NCI-H1694 (cell line): ENCODE measurements around the gene LNPK.
A peak's percentile ranks its signal among the peaks of the same experiment; 100 is the strongest.
"Not testable (repeated sequence)": the region's sequence is repeated elsewhere in the genome, so short reads cannot be mapped to it uniquely, and the experiment has no call there.

Experiments used
- DNase-seq: peaks from one replicate; lab custom pipeline; 2025; lab: John Stamatoyannopoulos, UW

The LNPK gene

DNA sequence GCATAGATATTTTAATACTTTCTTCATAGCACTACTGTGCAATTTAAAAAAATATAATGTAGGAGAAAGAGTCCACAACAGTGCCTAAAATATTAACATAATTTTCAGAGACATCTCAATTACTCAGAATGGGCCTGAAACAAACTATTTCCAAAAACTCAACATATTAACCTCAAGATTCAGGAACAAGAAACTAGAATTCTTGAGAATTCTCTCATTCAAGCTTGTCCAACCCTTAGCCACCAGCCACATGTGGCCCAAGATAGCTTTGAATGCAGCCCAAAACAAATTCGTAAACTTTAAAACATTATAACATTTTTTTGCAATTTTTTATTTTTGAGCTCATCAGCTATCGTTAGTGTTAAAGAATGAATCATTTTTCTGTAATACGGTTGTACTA lies 35.2 kb downstream of the LNPK start:
- no peak for DNase-seq

DNA sequence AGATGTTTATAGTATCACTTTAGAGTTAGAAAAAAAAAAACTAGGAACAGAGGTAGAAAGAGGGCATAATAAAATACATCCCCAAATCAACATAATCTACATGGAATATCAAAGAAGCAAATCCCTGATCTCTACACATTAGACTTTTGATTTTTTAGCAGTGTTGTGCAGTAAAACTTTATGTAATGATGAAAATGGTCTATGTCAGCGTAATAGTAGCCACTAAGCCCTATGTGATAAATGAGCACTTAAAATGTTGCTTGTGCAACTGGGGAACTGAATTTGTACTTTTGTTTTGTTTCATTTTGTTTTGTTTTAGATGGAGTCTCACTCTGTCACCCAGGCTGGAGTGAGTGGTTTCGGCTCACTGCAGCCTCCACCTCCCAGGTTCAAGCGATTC lies 36.3 kb downstream of the LNPK start:
- DNase-seq, result no peak

DNA sequence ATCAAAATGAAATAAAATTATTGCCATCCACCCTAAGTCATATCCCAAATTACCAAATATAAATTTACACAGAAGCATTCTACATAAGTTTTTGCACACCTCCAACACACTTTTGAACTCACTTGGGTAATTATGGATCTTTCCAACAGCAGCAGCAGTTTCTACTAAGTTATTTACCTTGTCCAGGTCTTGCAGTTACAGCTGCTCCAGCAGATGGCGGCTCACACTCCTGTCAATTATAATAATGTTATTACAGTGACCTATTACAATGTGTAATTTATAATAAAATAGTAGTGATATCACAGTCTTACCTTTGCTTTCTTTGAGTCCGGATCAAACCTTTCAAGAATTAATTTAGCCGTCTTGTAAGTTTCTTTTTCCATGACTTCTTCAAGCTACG lies 37.9 kb downstream of the LNPK start:
- peak; percentile 9 for DNase-seq

DNA sequence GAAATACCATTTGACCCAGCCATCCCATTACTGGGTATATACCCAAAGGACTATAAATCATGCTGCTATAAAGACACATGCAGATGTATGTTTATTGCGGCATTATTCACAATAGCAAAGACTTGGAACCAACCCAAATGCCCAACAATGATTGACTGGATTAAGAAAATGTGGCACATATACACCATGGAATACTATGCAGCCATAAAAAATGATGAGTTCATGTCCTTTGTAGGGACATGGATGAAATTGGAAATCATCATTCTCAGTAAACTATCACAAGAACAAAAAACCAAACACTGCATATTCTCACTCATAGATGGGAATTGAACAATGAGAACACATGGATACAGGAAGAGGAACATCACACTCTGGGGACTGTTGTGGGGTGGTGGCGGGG lies 38.9 kb downstream of the LNPK start:
- DNase-seq, result not testable (repeated sequence)

DNA sequence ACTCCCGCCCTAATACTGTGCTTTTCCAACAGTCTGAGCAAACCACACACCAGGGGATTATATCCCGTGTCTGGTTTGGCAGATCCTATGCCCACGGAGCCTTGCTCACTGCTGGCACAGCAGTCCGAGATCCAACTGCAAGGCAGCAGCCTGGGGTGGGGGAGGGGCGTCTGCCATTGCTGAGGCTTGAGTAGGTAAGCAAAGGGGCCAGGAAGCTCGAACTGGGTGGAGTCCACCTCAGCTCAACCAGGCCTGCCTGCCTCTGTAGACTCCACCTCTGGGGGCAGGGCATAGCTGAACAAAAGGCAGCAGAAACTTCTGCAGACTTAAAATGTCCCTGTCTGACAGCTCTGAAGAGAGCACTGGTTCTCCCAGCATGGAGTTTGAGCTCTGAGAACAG lies 44.2 kb downstream of the LNPK start:
- DNase-seq, result no peak

DNA sequence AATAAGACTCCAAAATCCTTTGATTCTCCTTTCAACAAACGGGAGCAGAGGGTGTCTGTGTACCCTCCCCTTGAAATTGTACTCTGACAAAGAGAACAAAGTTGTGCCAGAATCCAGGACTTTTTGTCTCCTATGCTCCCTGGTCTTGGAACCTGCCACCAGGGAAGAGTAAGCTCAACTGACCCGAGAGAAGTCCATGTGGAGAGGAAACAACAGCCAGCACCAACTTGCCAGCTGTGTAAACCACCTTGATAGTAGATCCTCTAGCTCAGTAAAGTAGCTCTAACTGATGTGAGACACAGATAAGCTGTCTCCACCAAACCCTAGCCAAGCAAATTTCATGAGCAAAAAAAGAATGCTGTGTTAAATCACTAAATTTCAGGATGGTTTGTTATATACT lies 46.9 kb downstream of the LNPK start:
- DNase-seq, result no peak

DNA sequence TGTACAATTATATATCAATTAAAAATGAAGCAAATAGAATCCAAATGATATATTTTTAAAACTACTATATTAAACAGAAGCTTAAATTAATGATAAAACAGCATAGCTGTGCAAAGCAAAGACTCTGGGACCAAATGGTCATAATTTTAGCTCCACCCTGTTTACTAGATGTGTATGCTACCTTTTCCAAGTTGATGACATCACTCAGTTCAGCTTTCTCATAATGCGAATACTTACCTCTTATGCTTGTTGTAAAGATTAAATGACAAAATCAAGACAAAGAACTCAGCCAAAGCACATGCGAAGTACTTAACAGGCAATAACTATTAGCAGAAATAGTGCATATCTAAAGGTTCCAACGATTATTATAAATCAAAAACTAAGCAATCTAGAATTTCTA lies 51.6 kb downstream of the LNPK start:
- DNase-seq, result no peak

DNA sequence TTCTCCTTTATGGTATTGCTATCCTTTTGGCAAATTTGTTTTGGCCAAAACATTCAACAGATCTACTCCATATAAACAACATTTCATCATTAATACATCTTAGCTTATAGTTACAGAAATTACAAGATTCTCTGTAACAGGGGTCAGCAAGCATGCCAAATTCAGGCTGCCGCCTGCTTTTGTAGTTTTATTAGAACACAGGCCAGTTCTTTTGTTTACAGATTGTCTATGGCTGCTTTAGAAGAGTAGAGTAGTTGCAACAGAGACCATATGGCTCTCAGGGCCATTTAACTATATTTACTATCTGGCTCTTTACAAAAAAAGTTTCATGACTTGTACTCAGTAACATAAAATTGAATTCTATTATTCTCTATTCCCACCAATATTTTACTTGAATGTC lies 53.9 kb downstream of the LNPK start:
- peak; percentile 2 for DNase-seq

DNA sequence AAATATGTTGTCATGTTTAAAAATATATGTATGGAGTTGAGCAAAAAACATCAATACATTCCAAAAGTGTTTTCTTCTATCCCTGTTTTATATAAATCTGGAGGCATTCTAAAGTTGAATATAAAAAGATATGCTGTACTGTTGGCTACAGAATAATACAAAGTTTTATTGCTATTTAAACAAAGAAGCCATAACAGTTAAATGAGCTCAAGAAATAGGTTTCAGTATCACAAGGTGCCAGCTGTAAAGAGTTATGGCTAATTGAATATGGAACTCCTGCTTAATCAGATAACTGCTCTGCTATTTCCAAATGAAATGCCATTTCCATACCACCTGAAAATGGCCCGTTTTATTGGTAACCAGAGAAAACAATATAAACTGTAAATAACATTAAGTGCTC lies 55.0 kb downstream of the LNPK start:
- no peak for DNase-seq

DNA sequence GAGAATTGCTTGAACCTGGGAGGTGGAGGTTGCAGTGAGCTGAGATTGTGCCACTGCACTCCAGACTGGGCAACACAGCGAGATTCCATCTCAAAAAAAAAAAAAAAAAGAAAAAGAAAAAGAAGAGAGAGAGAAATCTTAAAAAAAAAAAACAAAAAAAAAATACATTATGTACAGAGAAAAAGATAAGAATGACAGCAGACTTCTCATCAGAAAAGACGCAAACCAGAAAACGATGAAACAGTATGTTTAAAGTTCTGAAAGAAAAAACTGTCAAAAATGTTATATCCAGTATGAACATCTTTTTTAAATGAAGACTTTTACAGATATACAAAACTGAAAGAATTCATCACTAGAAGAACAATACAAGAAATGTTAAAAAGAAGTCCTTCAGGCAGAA lies 60.4 kb downstream of the LNPK start:
- DNase-seq, result no peak

DNA sequence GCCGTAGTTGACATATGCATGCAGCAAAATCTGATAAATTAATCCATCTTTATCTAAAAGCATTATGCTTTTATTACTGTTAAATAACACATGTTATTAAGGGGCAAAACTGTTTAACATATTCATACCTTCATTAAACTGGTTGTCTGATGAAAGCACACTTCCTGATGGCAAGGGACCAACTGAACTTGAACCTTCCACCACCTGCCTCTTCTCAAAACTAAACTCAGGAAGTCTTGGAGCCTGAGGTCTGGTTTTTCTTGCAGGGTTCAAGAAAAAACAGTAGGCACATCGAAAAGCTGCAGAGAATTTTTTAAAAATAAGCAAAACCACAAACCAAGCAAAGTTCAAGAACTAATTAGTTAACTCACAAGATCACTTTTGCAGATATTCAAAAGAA lies 64.9 kb downstream of the LNPK start:
- DNase-seq, result no peak

DNA sequence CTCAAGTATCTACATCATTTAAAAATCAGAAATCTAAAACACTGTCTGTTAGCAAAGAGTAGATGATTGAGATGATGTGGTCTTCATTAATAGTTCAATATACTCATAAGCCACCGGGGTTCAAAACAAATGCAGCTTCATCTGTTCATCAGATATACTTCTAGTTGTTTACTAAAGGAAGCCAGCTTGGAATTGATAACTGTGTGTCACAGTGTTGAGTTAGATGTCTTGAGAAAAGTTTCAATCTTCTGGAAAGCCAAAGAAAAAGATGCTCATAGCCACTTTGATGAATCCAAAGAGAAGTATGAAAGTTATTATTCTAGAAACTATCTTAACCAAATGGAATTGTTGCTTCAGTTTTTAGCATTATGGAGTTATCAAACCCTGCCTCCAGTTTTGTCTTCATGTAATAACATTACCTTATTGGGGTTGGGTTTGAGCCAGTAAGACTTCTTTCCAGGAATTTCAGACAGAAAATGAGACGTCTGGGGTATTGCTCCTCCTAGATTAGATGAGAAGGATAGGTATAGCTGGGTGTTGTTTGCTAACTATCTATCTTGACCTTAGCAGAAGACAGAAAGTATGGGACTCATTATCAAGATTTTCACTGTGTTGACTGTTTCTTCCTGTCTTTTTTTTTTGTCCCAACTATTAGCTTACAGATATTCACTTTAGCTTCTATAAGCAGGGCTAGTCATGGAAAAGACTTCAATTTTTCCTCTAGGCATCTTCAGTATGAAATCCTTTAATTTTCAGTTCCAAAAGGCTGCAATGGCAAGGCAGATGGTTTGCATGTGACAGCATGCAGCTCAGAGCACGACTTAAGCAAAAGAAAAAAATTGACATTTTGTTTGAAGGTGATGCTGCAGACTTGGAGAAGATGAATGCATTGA lies 66.5 kb downstream of the LNPK start:
- DNase-seq, result no peak

DNA sequence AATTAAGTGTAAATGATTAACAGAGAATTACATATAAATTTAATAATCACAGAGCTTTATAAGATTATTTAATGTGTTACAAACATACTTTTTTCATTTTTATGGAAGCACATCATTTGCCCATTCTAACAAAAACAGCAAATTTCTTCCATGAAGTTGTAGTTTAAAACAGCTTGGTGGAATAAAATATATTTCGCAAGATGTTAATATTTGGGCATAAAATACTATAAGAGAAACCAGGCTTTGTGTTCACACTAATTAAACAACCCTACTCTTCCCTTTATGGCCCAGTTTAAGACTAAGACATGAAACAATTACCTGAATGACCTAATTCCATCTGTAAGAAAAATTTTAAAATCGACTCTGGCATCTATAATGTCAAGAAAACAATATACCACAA lies 69.4 kb downstream of the LNPK start:
- DNase-seq, result no peak

DNA sequence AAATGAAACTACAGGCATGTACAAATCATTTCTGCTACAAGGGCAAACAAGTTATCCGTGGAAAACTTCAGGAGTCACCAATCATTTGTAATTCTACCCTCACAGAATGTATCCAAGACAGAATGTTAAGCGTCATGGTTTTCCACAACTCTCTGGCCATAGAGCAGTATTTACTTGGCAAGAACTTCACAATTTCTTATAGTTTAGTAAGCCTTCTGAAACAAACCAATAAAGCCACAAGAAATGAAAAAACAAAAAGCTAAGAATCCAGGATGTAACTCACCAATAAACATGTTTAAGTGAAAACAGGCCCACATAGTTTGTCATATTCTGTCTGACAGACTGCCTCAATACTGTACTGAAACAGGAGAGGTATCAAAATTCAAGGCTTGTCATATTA lies 70.3 kb downstream of the LNPK start:
- DNase-seq, result no peak

DNA sequence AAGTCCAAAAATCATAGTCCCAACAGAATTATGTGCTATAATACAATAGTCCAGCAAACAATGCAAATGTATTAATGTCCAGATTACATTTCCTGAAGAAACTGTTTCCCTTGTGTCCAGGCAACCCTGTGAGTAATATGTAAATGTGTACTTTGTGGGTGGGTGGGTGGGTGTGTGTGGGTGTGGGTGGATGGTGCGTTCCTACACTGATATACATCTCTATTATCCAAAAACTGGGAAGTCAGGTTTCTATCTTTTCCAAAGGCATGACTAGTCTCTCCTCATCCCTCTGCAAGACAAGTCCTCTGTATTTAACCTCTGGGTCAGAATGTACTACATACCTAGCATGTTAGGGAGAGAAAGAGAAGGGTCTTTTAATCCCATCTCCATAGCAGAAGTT lies 71.6 kb downstream of the LNPK start:
- no peak for DNase-seq

DNA sequence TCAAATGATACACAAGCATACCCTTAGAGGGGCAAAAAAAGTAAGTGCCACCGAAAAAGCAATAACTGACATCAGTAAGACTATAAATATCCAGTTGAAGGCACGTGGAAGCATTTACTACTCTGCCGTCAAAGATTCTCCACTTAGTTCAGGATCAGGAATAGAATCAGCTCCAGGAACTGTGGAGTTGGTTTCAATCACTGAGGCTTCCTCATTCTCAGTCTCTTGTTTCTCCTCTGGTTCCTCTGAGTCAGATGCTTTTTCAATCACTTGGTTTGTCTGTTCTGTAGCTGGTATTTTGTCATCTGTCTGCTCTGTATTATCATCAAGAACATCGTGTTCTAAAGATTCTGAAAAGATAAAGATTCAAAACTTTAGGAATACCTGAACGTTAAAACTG lies 72.2 kb downstream of the LNPK start:
- no peak for DNase-seq

DNA sequence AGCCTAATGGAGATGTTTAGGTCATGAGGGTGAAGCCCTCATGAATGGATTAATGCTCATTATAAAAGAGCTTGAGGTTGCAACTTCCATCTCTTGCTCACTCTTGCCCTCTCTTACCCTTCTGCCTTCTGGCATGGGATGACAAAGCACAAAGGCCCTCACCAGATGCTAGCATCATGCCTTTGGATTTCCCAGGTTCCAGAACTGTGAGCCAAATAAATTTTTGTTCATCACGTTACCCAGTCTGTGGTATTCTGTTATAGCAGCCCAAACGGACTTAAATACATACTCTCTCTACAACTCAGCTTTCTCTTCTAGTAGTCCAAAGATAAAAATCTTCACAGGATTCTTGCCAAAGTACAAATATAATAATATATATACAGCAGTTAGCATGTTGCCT lies 75.8 kb downstream of the LNPK start:
- DNase-seq, result no peak

DNA sequence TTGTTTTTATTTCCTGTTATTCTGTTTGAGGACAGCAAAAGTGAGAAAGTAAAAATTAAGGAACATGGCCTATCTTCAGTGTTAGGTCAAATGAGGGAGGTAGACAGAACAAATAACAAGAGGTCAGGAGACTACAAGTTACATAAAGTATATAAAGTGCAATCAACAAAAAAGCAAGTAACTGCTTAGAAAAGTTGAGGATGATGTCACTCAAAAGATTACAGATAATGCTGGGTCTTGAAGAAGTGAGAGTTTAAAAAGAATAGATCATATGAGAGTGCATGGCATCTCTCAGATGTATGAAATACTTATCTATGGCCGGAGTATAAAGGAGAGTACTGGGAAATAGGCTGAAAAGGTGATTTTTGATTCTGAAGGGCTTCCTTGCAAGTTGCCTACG lies 79.9 kb downstream of the LNPK start:
- DNase-seq, result no peak

DNA sequence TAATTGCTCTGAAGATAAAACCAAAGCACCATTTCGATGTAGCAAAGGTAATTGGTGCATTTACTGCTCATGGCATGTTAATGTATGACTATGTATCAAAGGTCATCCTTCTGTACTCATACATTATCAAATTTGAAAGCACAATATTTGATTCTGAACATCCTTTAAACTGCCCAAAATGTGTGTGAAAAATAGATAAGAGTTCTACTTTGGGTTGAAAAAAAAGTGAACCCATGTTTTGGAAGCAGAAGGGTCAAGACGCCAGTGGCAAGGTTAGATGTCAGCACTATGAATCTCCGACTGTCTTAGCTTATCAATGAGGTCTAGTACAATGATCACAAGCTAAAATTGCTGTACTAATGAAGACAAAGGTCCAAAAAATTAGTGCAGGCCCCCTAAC lies 83.1 kb downstream of the LNPK start:
- no peak for DNase-seq

DNA sequence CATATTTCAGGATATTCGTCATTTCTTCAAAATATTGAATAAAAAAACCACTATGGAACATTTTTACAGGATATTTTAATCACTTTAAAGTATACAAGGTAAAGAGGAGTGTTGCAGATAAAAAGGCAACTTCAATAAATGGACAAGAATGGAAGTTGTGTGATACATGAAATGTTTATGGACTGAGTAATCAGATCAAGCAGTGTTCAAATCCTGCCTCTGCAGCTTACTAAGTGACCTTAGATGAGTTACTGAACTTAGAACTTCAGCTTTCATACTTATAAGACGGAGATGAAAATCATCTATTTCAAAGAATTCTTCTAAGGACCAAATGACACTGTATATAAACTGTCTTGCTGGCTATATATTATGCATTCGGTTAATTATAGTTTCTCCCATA lies 87.2 kb downstream of the LNPK start:
- DNase-seq, result no peak

DNA sequence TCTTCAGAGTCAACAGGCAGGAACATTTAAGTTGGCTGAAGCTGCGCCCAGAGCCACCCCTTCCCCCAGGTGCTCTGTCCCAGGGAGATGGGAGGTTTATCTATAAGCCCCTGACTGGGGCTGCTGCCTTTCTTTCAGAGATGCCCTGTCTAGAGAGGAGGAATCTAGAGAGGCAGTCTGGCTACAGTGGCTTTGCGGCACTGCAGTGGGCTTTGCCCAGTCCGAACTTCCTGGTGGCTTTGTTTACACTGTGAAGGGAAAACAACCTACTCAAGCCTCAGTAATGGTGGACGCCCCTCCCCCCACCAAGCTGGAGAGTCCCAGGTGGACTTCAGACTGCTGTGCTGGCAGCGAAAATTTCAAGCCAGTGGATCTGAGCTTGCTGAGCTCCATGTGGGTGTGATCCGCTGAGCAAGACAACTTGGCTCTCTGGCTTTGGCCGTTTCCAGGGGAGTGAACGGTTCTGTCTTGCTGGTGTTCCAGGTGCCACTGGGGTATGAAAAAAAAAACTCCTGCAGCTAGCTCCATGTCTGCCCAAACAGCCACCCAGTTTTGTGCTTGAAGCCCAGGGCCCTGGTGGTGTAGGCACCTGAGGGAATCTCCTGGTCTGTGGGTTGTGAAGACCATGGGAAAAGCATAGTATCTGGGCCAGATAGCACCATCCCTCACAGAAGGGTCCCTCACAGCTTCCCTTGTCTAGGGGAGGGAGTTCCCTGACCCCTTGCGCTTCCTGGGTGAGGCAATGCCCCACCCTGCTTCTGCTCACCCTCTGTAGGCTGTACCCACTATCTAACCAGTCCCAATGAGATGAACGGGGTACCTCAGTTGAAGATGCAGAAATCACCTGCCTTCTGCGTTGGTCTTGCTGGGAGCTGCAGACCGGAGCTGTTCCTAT lies 88.0 kb downstream of the LNPK start:
- DNase-seq, result not testable (repeated sequence)

DNA sequence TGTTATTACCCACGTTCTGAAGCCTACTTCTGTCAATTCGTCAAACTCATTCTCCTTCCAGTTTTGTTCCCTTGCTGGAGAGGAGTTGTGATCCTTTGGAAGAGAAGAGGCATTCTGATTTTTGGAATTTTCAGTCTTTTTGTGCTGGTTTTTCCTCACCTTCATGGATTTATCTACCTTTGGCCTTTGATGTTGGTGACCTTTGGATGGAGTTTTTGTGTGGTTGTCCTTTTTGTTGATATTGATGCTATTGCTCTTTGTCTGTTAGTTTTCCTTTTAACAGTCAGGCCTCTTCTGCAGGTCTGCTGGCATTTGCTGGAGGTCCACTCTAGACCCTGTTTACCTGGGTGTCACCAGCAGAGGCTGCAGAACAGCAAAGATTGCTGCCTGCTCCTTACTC lies 88.8 kb downstream of the LNPK start:
- DNase-seq, result not testable (repeated sequence)

DNA sequence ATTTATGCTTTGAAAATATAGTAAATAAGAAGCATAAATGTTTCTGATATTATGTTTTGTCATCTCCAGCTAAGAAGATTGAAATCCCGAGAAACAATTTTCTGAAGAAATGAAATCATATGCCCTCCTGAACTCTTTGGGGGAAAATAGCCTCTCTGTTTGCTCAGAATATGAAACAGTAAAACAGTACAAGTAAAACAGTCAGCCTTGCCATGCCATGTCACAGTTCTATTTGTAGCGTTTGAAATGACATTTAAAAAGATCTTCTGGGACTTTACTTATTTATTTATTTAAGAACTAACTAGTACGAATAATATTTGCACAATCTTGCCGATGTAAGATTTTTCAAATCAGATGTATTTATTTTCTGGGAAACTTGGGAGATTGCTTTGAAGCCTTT lies 98.0 kb downstream of the LNPK start:
- no peak for DNase-seq
